K562 (cell line): ENCODE measurements around the gene CUTA. TPM values are rescaled to one million over a fixed set of nuclear protein-coding genes. Genes with fewer than 3 reads are reported as not detected.

Experiments
- CAMTA2 ChIP-seq: fragments of 250-450 bp; sonication (Bioruptor Pico); conservative IDR thresholded peaks from 2 replicates; pipeline ENCODE4 v1.5.1; 2022
- ETV5 ChIP-seq: sonication (generic); formaldehyde crosslinking; IDR thresholded peaks from 2 replicates; pipeline ENCODE4 v1.4.0; 2020; ENCODE audit warnings: low read depth, mild to moderate bottlenecking, missing genetic modification reagents
- FOXJ2 ChIP-seq: fragments of 200-800 bp; sonication (Bioruptor generic); IDR thresholded peaks from 2 replicates; pipeline ENCODE4 v1.6.1; 2016; ENCODE audit warnings: missing genetic modification characterization, missing compliant biosample characterization
- FOXP1 ChIP-seq: sonication (generic); formaldehyde crosslinking; IDR thresholded peaks from 2 replicates; pipeline ENCODE4 v1.8.0; 2022; ENCODE audit warnings: mild to moderate bottlenecking, missing genetic modification reagents
- KDM1A ChIP-seq, 2 experiments: fragments of 450-650 bp; IDR thresholded peaks; 2 replicates each; pipeline ENCODE4 v1.6.1; 2016; ENCODE audit warnings: mild to moderate bottlenecking in 2 of 2
- NFATC3 ChIP-seq: fragments of 450-650 bp; IDR thresholded peaks from 2 replicates; pipeline ENCODE4 v1.6.1; 2017; ENCODE audit warnings: mild to moderate bottlenecking
- TCF3 ChIP-seq: sonication (generic); formaldehyde crosslinking; IDR thresholded peaks from 2 replicates; pipeline ENCODE4 v1.4.0; 2020; ENCODE audit warnings: mild to moderate bottlenecking, missing genetic modification reagents
- YBX1 ChIP-seq: fragments of 450-650 bp; IDR thresholded peaks from 2 replicates; pipeline ENCODE4 v1.7.1; 2016; ENCODE audit warnings: mild to moderate bottlenecking
- polyA plus RNA-seq, 8 experiments: library from polyadenylated mRNA; depleted of rRNA in 4 of 8; stranded (reverse) in 5 of 8; unstranded in 3 of 8; fragments of >200 nt; fragmentation: Nextera tagmentation in 2 of 8; fragmentation: Illumina TruSeq in 1 of 8; extraction: Ambion mirVana in 2 of 8; extraction: Trizol in 1 of 8; gene quantifications; 2 replicates each; pipeline versions ENCODE4 v1.2.1 to v1.2.3, GENCODE V29; 2011 to 2014; ENCODE audit warnings: inconsistent platforms in 1 of 8, missing spikeins in 1 of 8
- total RNA-seq, 7 experiments: library from RNA; depleted of rRNA in 6 of 7; stranded (reverse); fragments of >200 nt in 6 of 7; fragmentation: Illumina TruSeq in 2 of 7; extraction: Trizol in 2 of 7; gene quantifications; 2 replicates each; pipeline versions ENCODE4 v1.2.1 to v1.2.3, GENCODE V29; 2011 to 2021; ENCODE audit warnings: low replicate concordance in 1 of 7
- TF ChIP-seq, protein P1 (sequence below): fragments of 150-350 bp; conservative IDR thresholded peaks from 2 replicates; pipeline ENCODE4 v1.6.1; 2014; ENCODE audit warnings: low read length
- TF ChIP-seq, protein P2 (sequence below): fragments of 450-650 bp; formaldehyde crosslinking; IDR thresholded peaks from 2 replicates; pipeline ENCODE4 v1.4.0; 2020; ENCODE audit warnings: mild to moderate bottlenecking
- TF ChIP-seq, protein P3 (sequence below): sonication (generic); formaldehyde crosslinking; IDR thresholded peaks from 2 replicates; pipeline ENCODE4 v1.8.0; 2022; ENCODE audit warnings: mild to moderate bottlenecking, missing genetic modification reagents
- TF ChIP-seq, protein P4 (sequence below): IDR thresholded peaks from 2 replicates; pipeline ENCODE4 v1.6.1; 2011; ENCODE audit not compliant: insufficient read length; ENCODE audit errors: extremely low read depth
- TF ChIP-seq, protein P5 (sequence below): fragments of 250-450 bp; sonication (Bioruptor Pico); IDR thresholded peaks from 2 replicates; pipeline ENCODE4 v1.5.1; 2021; ENCODE audit warnings: mild to moderate bottlenecking
- TF ChIP-seq, protein P6 (sequence below): sonication (generic); formaldehyde crosslinking; IDR thresholded peaks from 2 replicates; pipeline ENCODE4 v1.8.1; 2023; ENCODE audit warnings: mild to moderate bottlenecking, missing genetic modification reagents

CUTA gene
- total and polyA plus RNA-seq, 9 of the 15 experiments (the other 6 are each of a cell fraction or from before 2014, with no cell fraction given): 166 to 682 (median 310) TPM

DNA sequence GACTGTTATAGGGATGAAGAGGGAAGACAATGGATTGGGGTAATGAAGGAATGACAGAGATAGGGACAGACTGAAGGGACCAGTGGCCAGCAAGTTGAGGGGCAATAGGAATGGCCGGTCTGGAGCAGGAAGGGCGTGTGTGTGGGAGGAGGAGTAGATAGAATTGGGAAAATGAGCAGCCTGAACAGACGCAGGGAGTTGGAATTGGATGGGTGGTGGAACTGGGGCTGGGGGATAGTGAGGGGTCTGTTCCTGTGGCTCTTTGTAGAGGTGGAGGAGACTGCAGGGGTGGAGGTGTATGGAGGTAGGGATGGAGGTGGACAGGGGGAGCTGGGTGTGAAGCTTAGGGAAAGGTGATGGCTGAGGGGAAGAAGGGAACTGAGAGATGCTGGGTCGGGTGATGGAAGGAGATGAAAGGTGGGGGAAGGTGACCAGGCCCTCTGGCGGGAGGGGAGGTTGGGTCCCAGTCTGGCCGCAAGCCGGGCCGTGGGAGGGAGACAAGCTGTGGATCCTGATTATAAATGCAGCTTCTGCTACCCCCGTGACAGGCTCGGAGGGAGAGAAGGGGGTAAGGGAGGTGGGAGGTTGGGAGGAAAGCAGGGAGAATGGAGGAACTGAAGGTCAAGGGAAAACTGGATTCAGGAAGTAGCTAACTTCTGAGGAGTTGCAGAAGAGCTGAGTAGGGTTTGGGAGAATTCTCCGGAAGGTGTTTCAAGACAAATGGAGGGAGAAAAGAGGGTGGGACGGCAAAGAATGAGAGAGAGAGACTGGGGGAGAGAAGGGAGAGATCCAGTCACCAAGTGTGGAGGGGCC is 7.2 kb upstream of the CUTA start (continued):
- TF ChIP-seq YBX1 (no peak), CAMTA2 (CRISPR knock-in tag) (no peak), ETV5 (CRISPR knock-in tag) (no peak), TCF3 (CRISPR knock-in tag) (peak; percentile 80), FOXJ2 (tag) (no peak), KDM1A (IDR thresholded peaks at IDR 0.05) (peak; percentile 74 to 75; a peak in 3 of 4 replicates), NFATC3 (0 out of 2 replicates have a peak, but pooled peaks have one; percentile 49), FOXP1 (CRISPR knock-in tag) (no peak)
- TF ChIP-seq, protein P1, sequence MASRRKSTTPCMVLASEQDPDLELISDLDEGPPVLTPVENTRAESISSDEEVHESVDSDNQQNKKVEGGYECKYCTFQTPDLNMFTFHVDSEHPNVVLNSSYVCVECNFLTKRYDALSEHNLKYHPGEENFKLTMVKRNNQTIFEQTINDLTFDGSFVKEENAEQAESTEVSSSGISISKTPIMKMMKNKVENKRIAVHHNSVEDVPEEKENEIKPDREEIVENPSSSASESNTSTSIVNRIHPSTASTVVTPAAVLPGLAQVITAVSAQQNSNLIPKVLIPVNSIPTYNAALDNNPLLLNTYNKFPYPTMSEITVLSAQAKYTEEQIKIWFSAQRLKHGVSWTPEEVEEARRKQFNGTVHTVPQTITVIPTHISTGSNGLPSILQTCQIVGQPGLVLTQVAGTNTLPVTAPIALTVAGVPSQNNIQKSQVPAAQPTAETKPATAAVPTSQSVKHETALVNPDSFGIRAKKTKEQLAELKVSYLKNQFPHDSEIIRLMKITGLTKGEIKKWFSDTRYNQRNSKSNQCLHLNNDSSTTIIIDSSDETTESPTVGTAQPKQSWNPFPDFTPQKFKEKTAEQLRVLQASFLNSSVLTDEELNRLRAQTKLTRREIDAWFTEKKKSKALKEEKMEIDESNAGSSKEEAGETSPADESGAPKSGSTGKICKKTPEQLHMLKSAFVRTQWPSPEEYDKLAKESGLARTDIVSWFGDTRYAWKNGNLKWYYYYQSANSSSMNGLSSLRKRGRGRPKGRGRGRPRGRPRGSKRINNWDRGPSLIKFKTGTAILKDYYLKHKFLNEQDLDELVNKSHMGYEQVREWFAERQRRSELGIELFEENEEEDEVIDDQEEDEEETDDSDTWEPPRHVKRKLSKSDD: no peak
- TF ChIP-seq, protein P2, sequence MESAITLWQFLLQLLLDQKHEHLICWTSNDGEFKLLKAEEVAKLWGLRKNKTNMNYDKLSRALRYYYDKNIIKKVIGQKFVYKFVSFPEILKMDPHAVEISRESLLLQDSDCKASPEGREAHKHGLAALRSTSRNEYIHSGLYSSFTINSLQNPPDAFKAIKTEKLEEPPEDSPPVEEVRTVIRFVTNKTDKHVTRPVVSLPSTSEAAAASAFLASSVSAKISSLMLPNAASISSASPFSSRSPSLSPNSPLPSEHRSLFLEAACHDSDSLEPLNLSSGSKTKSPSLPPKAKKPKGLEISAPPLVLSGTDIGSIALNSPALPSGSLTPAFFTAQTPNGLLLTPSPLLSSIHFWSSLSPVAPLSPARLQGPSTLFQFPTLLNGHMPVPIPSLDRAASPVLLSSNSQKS (CRISPR knock-in tag): no peak
- TF ChIP-seq, protein P3, sequence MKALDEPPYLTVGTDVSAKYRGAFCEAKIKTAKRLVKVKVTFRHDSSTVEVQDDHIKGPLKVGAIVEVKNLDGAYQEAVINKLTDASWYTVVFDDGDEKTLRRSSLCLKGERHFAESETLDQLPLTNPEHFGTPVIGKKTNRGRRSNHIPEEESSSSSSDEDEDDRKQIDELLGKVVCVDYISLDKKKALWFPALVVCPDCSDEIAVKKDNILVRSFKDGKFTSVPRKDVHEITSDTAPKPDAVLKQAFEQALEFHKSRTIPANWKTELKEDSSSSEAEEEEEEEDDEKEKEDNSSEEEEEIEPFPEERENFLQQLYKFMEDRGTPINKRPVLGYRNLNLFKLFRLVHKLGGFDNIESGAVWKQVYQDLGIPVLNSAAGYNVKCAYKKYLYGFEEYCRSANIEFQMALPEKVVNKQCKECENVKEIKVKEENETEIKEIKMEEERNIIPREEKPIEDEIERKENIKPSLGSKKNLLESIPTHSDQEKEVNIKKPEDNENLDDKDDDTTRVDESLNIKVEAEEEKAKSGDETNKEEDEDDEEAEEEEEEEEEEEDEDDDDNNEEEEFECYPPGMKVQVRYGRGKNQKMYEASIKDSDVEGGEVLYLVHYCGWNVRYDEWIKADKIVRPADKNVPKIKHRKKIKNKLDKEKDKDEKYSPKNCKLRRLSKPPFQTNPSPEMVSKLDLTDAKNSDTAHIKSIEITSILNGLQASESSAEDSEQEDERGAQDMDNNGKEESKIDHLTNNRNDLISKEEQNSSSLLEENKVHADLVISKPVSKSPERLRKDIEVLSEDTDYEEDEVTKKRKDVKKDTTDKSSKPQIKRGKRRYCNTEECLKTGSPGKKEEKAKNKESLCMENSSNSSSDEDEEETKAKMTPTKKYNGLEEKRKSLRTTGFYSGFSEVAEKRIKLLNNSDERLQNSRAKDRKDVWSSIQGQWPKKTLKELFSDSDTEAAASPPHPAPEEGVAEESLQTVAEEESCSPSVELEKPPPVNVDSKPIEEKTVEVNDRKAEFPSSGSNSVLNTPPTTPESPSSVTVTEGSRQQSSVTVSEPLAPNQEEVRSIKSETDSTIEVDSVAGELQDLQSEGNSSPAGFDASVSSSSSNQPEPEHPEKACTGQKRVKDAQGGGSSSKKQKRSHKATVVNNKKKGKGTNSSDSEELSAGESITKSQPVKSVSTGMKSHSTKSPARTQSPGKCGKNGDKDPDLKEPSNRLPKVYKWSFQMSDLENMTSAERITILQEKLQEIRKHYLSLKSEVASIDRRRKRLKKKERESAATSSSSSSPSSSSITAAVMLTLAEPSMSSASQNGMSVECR (CRISPR knock-in tag): no peak; the same call in 1 of the 2 replicates
- TF ChIP-seq, protein P4, sequence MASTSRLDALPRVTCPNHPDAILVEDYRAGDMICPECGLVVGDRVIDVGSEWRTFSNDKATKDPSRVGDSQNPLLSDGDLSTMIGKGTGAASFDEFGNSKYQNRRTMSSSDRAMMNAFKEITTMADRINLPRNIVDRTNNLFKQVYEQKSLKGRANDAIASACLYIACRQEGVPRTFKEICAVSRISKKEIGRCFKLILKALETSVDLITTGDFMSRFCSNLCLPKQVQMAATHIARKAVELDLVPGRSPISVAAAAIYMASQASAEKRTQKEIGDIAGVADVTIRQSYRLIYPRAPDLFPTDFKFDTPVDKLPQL: no peak
- TF ChIP-seq, protein P5, sequence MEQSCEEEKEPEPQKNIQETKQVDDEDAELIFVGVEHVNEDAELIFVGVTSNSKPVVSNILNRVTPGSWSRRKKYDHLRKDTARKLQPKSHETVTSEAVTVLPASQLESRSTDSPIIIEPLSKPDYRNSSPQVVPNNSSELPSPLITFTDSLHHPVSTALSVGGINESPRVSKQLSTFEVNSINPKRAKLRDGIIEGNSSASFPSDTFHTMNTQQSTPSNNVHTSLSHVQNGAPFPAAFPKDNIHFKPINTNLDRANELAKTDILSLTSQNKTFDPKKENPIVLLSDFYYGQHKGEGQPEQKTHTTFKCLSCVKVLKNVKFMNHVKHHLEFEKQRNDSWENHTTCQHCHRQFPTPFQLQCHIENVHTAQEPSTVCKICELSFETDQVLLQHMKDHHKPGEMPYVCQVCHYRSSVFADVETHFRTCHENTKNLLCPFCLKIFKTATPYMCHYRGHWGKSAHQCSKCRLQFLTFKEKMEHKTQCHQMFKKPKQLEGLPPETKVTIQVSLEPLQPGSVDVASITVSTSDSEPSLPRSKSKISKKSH (CRISPR knock-in tag): no peak
- TF ChIP-seq, protein P6, sequence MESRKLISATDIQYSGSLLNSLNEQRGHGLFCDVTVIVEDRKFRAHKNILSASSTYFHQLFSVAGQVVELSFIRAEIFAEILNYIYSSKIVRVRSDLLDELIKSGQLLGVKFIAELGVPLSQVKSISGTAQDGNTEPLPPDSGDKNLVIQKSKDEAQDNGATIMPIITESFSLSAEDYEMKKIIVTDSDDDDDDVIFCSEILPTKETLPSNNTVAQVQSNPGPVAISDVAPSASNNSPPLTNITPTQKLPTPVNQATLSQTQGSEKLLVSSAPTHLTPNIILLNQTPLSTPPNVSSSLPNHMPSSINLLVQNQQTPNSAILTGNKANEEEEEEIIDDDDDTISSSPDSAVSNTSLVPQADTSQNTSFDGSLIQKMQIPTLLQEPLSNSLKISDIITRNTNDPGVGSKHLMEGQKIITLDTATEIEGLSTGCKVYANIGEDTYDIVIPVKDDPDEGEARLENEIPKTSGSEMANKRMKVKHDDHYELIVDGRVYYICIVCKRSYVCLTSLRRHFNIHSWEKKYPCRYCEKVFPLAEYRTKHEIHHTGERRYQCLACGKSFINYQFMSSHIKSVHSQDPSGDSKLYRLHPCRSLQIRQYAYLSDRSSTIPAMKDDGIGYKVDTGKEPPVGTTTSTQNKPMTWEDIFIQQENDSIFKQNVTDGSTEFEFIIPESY (CRISPR knock-in tag): no peak
